H1 (cell line): ENCODE data around the gene MMS19.

Source experiments
- ASH2L ChIP-seq: fragments of 200-600, 300-600 bp; sonication (generic); IDR thresholded peaks from one replicate; pipeline ENCODE4 v1.7.1; 2017; ENCODE audit warnings: low read length
- EZH2 ChIP-seq: fragments of 200-600 bp; sonication (generic); IDR thresholded peaks from 2 replicates; pipeline ENCODE4 v1.7.1; 2012; ENCODE audit warnings: low read depth, mild to moderate bottlenecking, moderate library complexity, low read length, inconsistent platforms; ENCODE audit not compliant: severe bottlenecking
- HDAC6 ChIP-seq: IDR thresholded peaks from one replicate; pipeline ENCODE4 v1.7.1; 2012; ENCODE audit warnings: low read depth, mild to moderate bottlenecking, inconsistent platforms, low read length, moderate library complexity
- POLR2A ChIP-seq, 2 experiments: IDR thresholded peaks; 1 replicate in 1 of 2; 2 replicates in 1 of 2; pipeline ENCODE4 v1.6.1; 2011; ENCODE audit warnings: low read depth in 2 of 2, low read length in 2 of 2, mild to moderate bottlenecking in 2 of 2; ENCODE audit errors: control extremely low read depth in 1 of 2
- POLR2AphosphoS5 ChIP-seq: IDR thresholded peaks from 2 replicates; pipeline ENCODE4 v1.6.1; 2011; ENCODE audit warnings: low read depth, low read length
- RAD21 ChIP-seq, 2 experiments: IDR thresholded peaks in 1 of 2; conservative IDR thresholded peaks in 1 of 2; 2 replicates each; pipeline ENCODE4 v1.6.1; 2011; ENCODE audit warnings: low read depth in 2 of 2, low read length in 2 of 2, improper control_type of control experiment in 1 of 2, inconsistent platforms in 1 of 2, mild to moderate bottlenecking in 1 of 2, moderate library complexity in 1 of 2
- RXRA ChIP-seq: IDR thresholded peaks from 2 replicates; pipeline ENCODE4 v1.6.1; 2011; ENCODE audit warnings: low read depth, mild to moderate bottlenecking, low read length, moderate library complexity; ENCODE audit not compliant: insufficient read depth
- SAP30 ChIP-seq: fragments of 300-600 bp; sonication (generic); IDR thresholded peaks from 2 replicates; pipeline ENCODE4 v1.7.1; 2012; ENCODE audit warnings: low read length, moderate library complexity, mild to moderate bottlenecking, inconsistent platforms; ENCODE audit not compliant: insufficient read depth, insufficient replicate concordance
- SIN3A ChIP-seq, 2 experiments: IDR thresholded peaks in 1 of 2; conservative IDR thresholded peaks in 1 of 2; 2 replicates each; pipeline ENCODE4 v1.6.1; 2011 to 2012; ENCODE audit warnings: low read length in 2 of 2, improper control_type of control experiment in 1 of 2, low read depth in 1 of 2, mild to moderate bottlenecking in 1 of 2
- ZNF274 ChIP-seq: IDR thresholded peaks from 2 replicates; pipeline ENCODE4 v1.7.0; 2012; ENCODE audit warnings: low read length, borderline replicate concordance; ENCODE audit errors: extremely low read depth
- TF ChIP-seq, protein P1 (sequence below), 3 experiments: IDR thresholded peaks; 1 replicate in 2 of 3; 2 replicates in 1 of 3; pipeline versions ENCODE4 v1.5.1 to v1.6.1; 2011; ENCODE audit warnings: low read length in 3 of 3, mild to moderate bottlenecking in 3 of 3, inconsistent platforms in 2 of 3, low read depth in 1 of 3, moderate library complexity in 1 of 3; ENCODE audit not compliant: insufficient read depth in 1 of 3; ENCODE audit errors: control extremely low read depth in 1 of 3

DNA sequence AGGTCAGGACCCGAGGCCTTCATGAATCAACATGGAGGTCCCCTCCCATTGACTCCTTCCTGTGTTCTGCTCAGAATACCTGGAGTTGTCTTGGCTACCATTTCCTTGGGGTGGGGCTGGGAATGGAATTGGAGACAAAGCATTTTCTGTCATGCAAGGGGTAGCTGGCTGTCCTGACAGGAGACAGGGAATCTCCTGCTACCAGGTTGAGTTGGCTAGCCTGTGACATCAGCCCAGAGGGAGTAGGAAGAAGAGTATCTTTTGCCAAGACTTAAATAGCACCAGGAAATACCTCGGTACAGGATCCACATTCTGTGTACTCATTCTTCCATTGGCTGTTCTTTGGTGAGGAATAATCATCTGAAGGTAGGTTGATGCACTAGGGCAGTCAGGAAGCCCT lies 47.4 kb downstream of the MMS19 start:
- TF ChIP-seq, protein P1, sequence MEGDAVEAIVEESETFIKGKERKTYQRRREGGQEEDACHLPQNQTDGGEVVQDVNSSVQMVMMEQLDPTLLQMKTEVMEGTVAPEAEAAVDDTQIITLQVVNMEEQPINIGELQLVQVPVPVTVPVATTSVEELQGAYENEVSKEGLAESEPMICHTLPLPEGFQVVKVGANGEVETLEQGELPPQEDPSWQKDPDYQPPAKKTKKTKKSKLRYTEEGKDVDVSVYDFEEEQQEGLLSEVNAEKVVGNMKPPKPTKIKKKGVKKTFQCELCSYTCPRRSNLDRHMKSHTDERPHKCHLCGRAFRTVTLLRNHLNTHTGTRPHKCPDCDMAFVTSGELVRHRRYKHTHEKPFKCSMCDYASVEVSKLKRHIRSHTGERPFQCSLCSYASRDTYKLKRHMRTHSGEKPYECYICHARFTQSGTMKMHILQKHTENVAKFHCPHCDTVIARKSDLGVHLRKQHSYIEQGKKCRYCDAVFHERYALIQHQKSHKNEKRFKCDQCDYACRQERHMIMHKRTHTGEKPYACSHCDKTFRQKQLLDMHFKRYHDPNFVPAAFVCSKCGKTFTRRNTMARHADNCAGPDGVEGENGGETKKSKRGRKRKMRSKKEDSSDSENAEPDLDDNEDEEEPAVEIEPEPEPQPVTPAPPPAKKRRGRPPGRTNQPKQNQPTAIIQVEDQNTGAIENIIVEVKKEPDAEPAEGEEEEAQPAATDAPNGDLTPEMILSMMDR (IDR thresholded peaks at IDR 0.05; ENCODE audit: control extremely low read depth in 1 of 3, insufficient read depth in 1 of 3, low read depth in 1 of 3, low read length in 3 of 3) = no peak
- TF ChIP-seq RXRA (no peak), ASH2L (no peak), POLR2AphosphoS5 (no peak), SIN3A (conservative IDR thresholded peaks at IDR 0.05 in 1 of 2, IDR thresholded peaks at IDR 0.05 in 1 of 2; ENCODE audit: low read depth in 1 of 2, low read length in 2 of 2) (no peak), HDAC6 (no peak), RAD21 (IDR thresholded peaks at IDR 0.05 in 1 of 2, conservative IDR thresholded peaks at IDR 0.05 in 1 of 2; ENCODE audit: low read depth in 2 of 2, low read length in 2 of 2) (no peak), POLR2A (IDR thresholded peaks at IDR 0.05; ENCODE audit: control extremely low read depth in 1 of 2, low read depth in 2 of 2, low read length in 2 of 2) (no peak), SAP30 (no peak), ZNF274 (no peak), EZH2 (no peak)
